Chondrocyte (in vitro differentiated cells): ENCODE data around the gene DCHS2. TPM values are rescaled to one million over a fixed set of nuclear protein-coding genes. Genes with fewer than 3 reads are reported as not detected.

Experiments
- DNase-seq: peaks from one replicate; pipeline ENCODE4 v3.0.0; 2021; ENCODE audit warnings: mixed read lengths, low spot score
- H3K27ac Mint-ChIP-seq: one replicate; pipeline ENCODE4 v1.8.0; 2021; ENCODE audit warnings: mild to moderate bottlenecking, moderate library complexity, mixed read lengths; ENCODE audit not compliant: unreplicated experiment
- H3K27me3 Mint-ChIP-seq: 2 replicates; pipeline ENCODE4 v1.8.0; 2021; ENCODE audit warnings: low read depth, mixed read lengths
- H3K36me3 Mint-ChIP-seq: 2 replicates; pipeline ENCODE4 v1.8.0; 2021; ENCODE audit warnings: low read depth, mixed read lengths
- H3K4me1 Mint-ChIP-seq: 2 replicates; pipeline ENCODE4 v1.8.0; 2021; ENCODE audit warnings: low read depth, mild to moderate bottlenecking, mixed read lengths
- H3K4me3 Mint-ChIP-seq: one replicate; pipeline ENCODE4 v1.8.0; 2021; ENCODE audit warnings: mild to moderate bottlenecking, moderate library complexity, mixed read lengths; ENCODE audit not compliant: unreplicated experiment
- H3K9me3 Mint-ChIP-seq: 2 replicates; pipeline ENCODE4 v1.8.0; 2021; ENCODE audit warnings: low read depth, mixed read lengths
- total RNA-seq: library from RNA; stranded (reverse); gene quantifications from 3 replicates; pipeline ENCODE4 v1.2.1, GENCODE V29; 2021
- TF ChIP-seq, protein P1 (sequence below): fragments of 200-600 bp; sonication (generic); IDR thresholded peaks from 2 replicates; pipeline ENCODE4 v1.5.0; 2021; ENCODE audit warnings: antibody characterized with exemption, mild to moderate bottlenecking, moderate library complexity

Gene DCHS2
- total RNA-seq, 1 donor from 2014 or later: not detected

GRCh38 chr4:154234576-154234975 lies 257.0 kb downstream of the DCHS2 start:
- Mint-ChIP-seq H3K36me3 (peaks cover 16% of the 10 kb centered on the region), H3K9me3 (no peaks in the 10 kb centered on the region), H3K4me3 (no peak overlapping the region), H3K27ac (no peak overlapping the region), H3K27me3 (no peaks in the 10 kb centered on the region), H3K4me1 (no peaks in the 10 kb centered on the region)
- DNase-seq: no peak
- TF ChIP-seq, protein P1, sequence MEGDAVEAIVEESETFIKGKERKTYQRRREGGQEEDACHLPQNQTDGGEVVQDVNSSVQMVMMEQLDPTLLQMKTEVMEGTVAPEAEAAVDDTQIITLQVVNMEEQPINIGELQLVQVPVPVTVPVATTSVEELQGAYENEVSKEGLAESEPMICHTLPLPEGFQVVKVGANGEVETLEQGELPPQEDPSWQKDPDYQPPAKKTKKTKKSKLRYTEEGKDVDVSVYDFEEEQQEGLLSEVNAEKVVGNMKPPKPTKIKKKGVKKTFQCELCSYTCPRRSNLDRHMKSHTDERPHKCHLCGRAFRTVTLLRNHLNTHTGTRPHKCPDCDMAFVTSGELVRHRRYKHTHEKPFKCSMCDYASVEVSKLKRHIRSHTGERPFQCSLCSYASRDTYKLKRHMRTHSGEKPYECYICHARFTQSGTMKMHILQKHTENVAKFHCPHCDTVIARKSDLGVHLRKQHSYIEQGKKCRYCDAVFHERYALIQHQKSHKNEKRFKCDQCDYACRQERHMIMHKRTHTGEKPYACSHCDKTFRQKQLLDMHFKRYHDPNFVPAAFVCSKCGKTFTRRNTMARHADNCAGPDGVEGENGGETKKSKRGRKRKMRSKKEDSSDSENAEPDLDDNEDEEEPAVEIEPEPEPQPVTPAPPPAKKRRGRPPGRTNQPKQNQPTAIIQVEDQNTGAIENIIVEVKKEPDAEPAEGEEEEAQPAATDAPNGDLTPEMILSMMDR: no peak

DNA sequence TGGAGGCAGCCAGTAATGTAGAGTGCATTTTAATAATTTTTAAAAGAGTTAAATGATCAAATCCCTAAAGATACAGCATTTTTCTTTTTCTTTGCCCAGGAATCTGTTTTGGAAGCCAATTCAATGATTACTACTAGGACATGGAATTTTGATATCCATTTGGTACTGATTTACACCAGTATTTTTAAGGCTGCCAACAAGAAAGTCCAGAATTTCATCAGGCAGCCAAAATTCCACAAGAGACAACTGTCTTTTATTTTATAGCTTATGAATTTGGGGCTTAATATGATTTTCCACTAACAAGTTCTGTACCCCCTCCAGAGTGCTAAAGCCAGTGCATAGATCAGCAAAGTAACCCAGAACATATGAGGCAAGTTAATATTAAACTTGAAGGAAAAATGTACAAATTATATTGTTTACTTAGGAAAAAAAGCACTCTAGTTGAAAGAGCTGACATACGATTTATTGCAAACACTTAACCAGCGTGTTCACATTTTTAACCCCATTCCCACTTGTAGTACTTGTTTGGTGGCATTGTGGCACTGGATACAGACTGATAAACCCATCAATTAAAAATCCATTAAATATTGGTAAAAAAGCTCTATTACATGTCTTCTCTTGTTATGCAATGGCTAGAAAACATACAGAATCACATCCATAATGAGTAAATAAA lies 259.7 kb downstream of the DCHS2 start:
- peaks cover 4% of the 10 kb centered on the region for H3K9me3 Mint-ChIP-seq
- no peak for DNase-seq
- TF ChIP-seq, protein P1: no peak
- no peak overlapping the region for H3K4me3 Mint-ChIP-seq
- no peaks in the 10 kb centered on the region for H3K27me3 Mint-ChIP-seq
- H3K27ac Mint-ChIP-seq: no peak overlapping the region
- H3K4me1 Mint-ChIP-seq: no peaks in the 10 kb centered on the region
- H3K36me3 Mint-ChIP-seq: peaks cover 24% of the 10 kb centered on the region

DNA sequence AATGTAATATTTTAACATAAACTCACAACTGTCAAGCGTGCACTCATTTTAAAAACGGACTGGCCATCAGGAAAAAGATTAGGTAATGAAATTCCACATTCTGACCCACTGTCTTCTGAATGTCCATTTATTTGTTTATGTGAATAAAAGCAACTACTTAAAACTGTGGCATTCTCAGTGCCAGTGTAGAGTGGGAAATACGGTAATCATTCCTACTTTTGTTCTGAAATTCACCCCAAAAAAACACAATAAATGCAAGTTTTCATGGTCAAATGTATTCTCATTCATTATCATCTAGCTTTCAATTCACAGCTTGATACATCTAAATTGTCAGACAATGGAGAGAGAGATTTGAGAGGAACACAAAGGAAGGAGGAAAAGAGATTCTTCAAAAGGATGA lies 260.9 kb downstream of the DCHS2 start:
- no peaks in the 10 kb centered on the region for H3K4me1 Mint-ChIP-seq
- no peak overlapping the region for H3K27ac Mint-ChIP-seq
- H3K27me3 Mint-ChIP-seq: no peaks in the 10 kb centered on the region
- H3K9me3 Mint-ChIP-seq: peaks cover 4% of the 10 kb centered on the region
- H3K4me3 Mint-ChIP-seq: no peak overlapping the region
- H3K36me3 Mint-ChIP-seq: peaks cover 17% of the 10 kb centered on the region
- TF ChIP-seq, protein P1: no peak
- no peak for DNase-seq

DNA sequence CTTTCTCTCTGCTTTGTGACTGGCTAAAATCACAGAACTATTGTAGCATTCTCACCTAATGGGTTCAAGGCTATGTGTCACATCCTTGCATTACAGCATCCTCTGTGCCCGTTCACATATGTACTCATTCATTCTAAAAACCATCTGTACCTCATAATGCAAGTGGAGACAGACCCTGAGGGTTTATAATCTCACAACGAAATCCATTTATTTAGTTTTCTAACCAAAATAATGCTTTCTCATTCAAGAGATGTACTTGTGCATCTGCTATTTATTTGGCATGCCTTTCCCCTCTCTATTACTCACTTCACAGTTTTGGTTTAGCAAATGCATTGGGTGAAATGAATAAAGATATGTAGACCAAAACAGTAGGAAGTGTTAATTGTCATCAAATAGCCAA lies 261.5 kb downstream of the DCHS2 start:
- DNase-seq: no peak
- H3K27me3 Mint-ChIP-seq: no peaks in the 10 kb centered on the region
- no peaks in the 10 kb centered on the region for H3K4me1 Mint-ChIP-seq

DNA sequence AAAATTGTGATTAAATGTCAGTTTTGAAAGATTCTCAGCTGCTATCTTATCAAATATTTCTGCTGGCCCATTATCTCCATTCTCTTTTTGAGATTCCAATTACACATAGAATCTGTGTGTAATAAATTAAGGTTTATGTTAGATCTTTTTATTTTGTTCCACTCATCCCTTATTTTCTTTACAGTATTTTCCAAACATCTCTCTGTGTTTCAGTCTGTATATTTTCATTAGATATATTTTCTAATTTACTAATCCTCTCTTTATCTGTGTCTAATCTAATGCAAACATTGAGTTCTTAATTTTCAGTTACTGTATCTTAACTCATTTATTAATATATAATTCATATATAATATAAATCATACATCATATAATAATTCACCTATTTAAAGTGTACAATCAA lies 268.7 kb downstream of the DCHS2 start:
- TF ChIP-seq, protein P1: no peak
- H3K4me3 Mint-ChIP-seq: no peak overlapping the region
- peaks cover 27% of the 10 kb centered on the region for H3K36me3 Mint-ChIP-seq
- no peaks in the 10 kb centered on the region for H3K27me3 Mint-ChIP-seq
- no peaks in the 10 kb centered on the region for H3K4me1 Mint-ChIP-seq
- no peak overlapping the region for H3K27ac Mint-ChIP-seq
- no peak for DNase-seq
- peaks cover 39% of the 10 kb centered on the region for H3K9me3 Mint-ChIP-seq

More for the DNA sequence above, 261.5 kb downstream of the DCHS2 start:
- Mint-ChIP-seq H3K9me3 (peaks cover 6% of the 10 kb centered on the region), H3K27ac (no peak overlapping the region), H3K36me3 (peaks cover 18% of the 10 kb centered on the region), H3K4me3 (no peak overlapping the region)
- TF ChIP-seq, protein P1: no peak
